ENCODE results near the gene CGB1.
A peak's percentile ranks its signal among the peaks of the same experiment; 100 is the strongest.
"Not testable (repeated sequence)": the region's sequence is repeated elsewhere in the genome, so short reads cannot be mapped to it uniquely, and the experiment has no call there.

CGB1 gene

DNA sequence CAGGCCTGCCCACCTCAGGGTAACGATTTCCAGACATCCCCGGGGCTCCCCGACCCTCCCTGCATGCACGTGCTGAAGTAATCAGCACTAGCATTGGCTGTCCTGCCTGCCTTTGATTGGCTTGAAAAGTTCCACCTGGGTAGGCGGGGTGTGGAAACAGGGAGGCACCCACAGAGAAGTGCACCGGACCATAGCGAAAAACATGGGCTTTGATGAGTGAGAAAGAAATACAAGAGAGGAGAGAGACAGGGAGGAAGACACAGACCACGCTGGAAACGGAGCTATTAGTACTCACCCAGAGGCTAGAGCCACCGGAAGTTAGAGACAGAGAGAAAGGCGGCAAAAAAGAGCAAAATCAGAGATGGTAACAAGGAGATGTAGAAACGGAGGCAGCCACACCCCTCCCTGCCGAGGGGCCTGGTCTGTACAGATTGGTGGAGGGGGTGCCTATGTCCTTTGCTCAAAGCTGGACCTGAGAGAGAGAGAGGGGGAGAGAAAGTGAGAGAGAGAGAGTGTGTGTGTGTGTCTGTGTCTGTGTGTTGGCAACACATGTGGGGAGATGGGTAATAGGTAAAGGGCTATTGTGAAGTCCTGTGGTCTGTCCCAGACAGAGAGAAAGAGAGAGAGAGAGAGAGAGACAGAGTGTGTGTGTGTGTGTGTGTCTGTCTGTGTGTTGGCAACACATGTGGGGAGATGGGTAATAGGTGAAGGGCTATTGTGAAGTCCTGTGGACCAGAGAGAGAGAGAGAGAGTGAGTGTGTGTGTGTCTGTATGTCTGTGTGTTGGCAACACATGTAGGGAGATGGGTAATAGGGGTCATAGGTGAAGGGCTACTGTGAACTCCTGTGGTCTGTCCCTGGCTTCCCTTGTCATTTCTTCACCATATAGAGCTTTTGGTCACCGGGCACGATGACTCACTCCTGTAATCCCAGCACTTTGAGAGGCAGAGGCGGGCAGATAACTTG is 15.5 kb downstream of the CGB1 start:
- DNase-seq, result no peak

DNA sequence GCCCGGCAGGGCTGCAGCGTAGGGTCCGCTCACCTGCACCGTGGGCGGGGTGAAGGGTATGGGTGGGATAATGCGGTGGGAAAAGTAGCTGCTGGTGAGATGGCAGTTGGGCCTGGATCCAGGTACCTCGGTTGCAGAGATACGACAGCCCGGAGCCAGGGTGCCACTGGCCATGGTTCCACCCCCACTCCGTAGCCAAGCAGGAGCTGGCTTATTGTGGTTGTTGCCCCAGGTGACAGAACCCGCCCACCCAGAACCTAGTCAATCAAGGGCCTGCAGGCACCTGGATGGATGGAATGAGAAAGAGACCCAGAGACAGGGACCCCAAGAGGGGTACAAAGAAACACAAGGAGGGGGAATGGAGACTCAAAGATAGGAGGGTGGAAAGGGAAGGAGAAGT is 16.4 kb downstream of the CGB1 start:
- no peak for DNase-seq

DNA sequence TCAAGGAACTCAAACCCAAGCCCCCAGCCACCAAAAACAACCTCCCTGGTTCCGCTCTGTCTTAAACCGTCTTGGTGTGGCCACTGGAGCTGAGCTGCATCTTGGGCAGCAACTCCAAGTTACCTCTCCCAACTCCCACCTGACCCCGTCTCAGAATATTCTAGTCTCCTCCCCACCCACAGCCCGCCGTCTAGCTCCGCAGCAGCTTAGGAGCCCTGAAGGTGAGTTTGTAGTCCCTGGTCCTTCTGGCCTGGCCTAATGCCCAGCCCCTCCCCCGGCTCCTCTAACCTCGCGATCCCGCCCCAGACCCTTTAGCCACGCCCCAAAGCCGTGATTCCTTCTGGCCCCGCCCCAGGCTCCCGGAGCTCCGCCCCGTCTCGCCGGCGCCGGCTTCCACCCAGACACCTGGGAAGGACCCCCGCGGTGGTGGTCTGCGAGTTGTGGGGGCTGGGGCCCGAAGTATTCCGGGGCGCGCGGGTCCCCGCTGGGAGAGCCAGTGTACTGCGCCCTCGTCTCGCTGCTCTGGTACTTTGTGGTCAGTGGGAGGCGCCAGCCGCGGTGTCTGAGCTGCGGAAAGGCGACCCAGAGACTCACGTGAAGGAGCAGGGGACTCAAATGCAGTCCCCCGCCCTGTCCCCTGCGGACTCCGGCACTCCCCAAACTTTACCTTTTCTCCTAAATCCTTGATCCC is 17.3 kb downstream of the CGB1 start:
- DNase-seq, result peak in 1 of 2 donors; percentile 27

DNA sequence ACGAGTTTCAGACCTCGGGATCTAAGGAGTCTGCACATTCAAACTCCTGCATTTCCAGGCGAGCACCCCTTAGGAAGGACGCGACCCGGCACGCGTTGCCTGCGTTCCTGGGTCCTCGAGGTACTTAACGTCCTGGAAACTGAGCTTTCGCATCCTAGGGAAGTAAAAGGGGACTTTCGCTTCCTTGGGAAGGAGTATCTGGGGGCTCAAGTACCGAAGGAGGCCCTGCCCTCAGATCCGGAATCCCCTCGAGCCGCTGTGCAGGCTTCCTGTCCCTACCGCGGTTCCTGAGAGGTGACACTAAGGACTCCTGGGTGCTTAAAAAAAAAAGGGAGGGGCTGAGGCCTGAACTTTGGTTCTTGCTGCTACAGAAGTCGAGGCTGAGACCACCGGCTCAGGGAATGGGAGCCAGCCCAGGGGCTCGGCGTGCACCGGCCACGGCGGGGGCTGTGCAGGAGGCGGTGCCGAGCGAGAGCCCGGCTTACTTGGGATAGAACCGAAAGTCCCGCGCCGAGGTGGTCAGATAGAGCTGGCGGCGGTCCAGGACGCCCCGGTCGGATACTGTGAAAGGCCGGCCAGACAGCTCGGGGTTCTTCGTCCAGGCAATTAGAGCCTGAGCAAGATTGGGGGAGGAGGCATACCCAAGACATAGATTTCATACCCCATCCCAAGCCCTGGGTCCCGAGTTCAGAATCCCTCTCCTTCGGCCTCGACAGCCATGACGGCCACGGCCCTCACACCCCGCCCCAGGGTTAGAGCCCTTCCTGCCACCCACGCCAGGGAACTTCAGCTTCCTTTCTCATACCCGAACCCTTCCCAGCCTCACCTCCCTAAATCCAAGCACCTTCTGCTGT is 18.1 kb downstream of the CGB1 start:
- not testable (repeated sequence) for DNase-seq

DNA sequence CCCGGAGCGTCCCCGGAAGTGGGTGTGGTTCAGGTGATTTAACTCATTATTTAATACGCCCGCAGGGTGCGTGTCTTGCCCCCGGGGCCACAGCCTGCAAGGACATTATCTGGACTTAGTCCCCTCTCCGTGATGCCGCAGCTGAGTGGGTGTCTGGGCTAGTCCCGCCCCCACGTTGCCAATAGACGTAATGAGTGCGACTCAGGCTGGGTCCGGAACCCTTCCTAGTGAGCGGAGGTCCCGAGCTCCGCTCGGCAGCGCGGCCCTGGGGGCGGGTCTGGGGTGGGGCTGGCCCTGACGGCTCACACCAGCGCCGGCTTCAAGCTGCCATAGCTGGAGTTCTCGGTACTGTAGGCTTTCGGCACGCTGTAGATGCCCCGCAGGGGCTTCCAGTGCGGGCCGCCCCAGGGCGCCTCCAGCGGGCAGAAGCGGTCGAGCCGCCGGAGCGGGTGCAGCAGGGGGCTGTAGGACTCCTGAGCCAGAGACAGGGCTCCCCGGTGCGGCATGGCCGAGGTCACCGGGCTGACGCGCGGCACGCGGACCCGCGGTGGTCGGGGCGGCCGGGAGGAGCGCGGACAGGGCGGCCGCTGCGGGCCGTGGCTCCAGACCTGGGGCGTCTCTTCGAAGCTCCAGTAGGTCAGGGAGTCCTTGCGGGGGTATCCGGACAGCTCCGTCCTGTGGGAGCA is 18.9 kb downstream of the CGB1 start:
- peak; percentile 17 to 22 for DNase-seq

DNA sequence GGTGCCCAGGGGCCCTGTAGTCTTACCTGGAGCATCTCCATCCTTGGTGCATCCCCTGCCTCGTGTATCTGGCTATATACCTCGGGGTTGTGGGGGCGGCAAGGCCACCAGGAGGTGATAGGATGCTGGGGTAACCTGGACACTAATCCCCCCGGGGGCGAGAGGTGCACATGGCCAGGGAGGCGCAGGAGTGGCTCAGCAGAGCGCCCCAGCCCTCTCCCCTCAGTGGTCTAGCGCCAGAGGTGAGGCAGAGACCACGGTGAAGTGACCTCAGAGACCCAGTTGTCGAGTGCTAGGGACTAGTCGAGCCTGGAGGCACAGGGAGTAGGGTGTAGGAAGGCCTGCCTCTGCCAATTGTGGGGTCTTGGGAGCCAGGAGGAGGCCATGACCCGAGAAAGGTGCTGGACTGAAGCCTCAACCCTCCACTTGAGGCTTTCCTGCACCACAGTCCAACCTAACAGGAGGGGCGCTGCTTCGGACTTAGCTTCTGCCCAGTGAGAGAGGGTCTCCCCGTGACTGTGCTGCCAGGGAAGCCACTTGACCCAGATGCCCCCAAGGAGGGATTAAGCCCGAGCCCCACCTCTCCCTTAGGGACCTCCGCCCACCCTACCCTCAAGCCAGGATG is 19.5 kb downstream of the CGB1 start, which contains the start of gene LHB:
TSS of gene LHB (minus strand) at position 51 of the 625 bp plus-strand sequence. CDS start at position 41, 10 bp downstream.
- no peak for DNase-seq

DNA sequence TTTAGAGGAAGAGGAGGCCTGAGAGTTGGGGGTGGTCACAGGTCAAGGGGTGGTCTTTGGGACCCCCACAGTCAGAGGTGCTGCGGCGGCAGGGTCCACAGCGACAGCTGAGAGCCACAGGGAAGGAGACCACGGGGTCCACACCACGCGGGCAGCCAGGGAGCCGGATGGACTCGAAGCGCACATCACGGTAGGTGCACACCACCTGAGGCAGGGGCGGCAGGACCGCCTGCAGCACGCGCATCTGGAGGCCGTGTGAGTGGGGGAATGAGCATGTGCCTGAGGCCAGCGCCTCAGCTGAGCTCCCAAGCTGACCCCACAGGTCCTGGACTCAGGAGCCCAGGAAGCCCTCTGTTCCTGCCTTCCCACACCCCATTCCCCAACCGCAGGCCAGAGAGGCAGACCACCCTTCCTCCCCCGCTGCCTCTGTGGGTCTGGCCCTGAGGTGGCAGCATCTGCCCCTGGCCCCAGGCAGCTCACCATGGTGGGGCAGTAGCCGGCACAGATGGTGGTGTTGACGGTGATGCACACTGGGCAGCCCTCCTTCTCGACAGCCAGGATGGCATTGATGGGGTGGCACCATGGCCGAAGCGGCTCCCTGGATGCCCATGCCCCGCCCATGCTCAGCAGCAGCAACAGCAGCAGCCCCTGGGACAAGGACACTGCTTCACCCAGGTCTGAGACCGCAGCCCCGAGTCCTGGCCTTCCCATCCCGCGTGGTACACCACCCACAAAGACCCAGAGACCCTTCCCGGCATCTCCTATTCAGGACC is 20.4 kb downstream of the CGB1 start:
- DNase-seq, result no peak

DNA sequence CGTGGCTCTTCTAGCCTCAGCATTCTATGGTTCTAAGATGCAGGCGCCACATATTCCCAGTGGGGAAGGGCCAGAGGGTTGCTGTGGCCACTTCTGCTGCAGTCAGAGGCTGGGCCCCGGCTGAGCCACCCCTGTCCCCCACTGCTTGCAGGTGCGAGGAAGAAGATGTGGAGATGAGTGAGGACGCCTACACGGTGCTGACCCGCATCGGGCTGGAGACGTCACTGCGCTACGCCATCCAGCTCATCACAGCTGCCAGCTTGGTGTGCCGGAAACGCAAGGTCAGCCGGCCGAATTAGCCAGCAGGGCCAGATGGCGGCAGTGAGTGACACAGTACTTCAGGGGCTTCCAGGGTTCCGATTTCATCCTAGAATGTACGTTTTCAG is 21.8 kb downstream of the CGB1 start:
- DNase-seq, result no peak

DNA sequence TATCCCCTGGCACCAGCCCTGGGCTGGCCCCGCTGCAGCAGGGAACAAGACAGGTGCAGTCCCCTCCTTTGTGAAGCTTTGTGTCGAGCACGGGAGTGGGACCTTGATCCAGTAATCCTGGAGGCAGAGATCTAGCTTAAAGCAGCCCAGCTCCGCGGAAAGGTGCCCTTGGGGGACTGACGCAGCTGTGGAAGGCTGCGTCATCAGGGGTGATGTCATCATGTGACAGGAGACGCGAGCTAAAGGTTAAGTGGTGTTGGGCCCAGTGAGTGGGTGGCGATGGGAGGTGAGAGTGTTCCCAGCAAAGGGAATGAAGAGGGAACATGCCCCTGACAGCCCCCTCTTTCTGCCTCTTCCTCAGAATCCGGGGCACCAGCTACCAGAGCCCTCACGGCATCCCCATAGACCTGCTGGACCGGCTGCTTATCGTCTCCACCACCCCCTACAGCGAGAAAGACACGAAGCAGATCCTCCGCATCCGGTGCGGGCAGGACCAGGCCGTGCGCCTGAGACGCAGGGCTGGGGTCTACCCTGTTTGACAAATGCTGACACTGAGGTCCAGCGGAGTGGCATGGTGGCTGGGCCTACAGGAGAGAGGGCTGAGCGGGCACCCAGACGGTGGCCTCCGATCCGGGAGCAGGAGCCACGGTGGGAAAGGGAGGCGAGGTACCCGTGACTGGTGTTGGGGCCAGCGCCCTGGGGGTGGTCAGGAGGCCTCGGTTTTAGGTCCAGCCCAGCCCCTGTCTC is 22.4 kb downstream of the CGB1 start:
- no peak for DNase-seq

DNA sequence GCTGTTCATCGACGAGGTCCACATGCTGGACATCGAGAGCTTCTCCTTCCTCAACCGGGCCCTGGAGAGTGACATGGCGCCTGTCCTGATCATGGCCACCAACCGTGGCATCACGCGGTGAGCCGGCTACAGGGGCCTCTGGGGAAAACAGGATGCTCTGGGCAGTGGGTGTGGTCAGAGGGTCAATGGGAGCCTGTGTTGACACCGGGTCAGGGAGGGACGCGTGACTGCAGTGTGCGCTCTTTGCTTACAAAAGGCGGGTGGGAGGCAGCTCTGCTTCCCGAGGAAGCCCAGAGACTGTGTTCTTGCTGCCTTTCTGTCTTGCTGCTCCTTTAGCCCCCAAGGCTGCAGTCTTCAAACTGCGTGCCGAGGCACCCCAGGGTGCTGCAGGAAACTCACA is 25.5 kb downstream of the CGB1 start:
- DNase-seq, result no peak

DNA sequence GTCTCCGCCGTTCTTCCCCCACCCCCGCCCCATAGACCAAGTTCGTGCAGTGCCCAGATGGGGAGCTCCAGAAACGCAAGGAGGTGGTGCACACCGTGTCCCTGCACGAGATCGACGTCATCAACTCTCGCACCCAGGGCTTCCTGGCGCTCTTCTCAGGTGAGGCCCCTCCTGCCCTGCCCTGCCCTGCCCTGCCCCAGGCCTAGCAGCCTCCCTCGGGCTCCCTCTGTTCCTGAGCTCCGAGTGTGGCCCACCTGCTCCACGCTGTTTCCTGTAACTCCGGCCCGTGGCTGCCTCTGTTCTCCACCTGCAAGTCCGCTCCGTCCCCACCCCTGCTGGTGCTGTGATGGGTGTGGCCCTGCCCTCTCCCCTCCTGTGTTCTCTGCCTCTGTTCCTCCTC is 26.2 kb downstream of the CGB1 start:
- DNase-seq, result no peak

DNA sequence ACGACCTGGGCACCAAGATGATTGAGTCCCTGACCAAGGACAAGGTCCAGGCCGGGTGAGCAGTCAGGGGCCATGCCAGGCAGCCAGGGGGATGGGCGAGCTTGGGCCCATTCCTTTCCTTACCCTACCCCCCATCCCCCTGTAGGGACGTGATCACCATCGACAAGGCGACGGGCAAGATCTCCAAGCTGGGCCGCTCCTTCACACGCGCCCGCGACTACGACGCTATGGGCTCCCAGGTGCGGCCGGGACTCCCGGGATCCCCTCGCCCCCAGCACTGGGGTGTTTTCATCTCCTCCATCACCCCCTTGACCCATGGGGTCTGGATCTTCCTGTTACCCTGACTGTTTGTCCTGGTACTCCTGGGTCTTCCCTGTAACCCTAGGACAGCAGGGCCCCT is 26.9 kb downstream of the CGB1 start:
- no peak for DNase-seq

DNA sequence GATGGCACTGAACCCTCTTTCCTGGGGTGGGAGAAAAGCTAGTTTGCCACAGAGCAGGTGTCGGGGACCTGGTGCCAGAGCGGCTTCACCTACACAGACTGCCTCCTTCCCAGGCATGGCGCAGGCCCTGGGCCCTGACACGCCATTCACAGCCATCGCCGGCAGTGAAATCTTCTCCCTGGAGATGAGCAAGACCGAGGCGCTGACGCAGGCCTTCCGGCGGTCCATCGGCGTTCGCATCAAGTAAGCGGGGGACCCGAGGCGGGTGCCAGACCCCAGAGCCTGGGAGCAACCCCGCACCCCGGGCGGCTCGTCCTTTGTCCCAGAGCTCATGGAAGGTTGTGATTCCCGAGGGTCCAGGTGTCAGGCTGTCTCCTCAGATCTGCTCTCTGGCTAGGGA is 29.8 kb downstream of the CGB1 start:
- no peak for DNase-seq

DNA sequence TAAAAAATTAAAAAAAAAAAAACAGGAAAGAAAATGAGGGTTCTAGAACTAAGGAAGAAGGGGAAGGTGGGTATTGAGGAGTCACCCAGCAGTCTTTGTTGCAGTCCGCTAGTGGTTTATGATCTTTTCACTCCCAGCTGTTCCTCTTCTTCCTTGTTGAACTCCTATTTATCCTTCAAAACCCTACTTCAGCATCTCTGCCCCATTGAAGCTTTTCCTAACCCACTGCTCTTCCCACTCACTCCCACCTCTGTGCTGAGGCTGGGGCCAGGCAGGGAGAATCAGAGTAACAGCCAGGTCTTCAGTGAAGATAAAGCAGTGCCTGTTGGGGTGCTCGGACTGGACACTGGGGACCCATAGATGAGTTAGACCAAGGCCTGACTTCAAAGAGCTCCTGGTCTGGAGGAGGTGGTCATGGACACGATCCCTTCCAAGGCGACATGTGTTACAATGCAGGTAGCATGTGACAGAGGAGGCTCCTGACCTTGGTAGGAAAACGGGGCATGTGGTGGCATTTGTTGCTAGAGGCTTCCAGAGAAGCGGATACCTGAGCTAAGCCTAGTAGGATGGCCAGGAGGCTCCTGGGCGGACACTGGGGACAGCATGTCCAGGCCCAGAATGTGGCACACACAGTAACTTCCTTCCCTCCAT is 31.6 kb downstream of the CGB1 start:
- no peak for DNase-seq

DNA sequence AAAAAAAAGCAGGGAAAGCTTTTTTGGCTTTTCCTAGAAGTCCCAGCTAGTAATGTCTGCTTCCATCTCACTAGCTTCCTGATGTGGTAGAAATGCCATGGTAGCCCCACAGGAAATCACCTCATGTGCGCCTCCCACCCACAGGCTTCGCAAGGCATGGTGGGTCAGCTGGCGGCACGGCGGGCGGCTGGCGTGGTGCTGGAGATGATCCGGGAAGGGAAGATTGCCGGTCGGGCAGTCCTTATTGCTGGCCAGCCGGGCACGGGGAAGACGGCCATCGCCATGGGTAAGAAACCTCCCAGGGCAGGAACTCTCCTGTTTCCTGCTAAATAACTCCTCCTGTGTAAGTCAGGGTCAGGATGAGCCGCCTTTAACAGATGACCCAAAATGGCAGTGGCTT is 32.6 kb downstream of the CGB1 start:
- no peak for DNase-seq

DNA sequence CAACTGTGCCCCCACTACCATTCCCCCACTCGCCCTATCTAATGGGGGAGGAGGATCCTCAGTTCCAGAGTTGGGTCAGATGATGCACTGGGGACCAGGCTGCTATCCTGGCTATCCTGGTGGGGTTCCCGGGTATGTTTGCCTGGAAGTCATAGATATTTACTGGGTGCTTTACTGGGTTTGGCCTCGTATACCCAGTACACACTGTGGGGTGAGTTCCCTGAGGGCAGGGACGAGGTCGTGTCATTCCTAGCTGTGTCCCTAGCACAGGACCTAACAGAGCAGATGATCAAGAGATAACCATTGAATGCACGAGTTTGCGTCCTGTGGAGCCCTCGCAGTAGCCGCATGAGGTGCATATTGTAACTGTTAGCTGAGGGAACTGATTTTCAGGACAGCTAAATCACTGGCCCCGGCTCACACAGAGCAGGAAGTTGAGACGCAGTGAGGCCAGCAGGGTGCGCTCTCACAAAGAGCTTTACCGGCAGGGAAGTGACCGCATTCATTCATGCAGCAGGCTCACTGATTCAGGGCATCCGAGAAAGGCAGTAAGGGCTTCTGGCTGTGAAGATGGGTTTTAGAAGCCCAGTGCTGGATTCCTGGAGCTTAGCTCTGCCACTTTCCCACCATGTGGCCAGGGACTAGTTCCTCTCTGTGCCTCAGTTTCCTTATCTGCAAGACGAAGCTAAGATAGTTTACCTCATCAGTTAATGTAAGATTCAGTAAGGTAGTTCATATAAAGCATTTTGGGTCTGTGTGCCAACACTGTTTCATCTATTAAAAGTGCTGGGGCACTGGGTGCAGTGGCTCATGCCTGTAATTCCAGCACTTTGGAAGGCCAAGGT is 37.0 kb downstream of the CGB1 start:
- peak in 1 of 2 donors; percentile 10 for DNase-seq

DNA sequence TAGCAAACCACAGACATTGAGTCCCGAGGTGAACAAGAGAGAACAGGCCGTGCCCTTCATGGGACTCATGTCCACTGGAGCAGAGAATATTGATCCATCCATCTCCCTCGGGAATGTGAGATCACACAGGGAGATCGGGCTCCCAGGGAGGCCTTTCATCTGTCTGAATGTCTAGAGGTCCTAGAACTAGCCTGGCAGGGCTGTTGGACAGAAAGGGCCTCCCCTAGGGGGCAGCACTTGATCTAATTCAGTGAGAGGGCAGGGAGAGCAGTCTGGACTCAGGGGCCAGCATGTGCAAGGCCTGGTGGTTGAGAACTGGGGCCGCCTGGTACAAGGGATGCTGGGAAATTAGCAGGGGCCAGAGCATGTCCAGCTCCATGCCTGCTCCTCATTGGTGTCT is 38.7 kb downstream of the CGB1 start:
- DNase-seq, result peak; percentile 4 to 9

DNA sequence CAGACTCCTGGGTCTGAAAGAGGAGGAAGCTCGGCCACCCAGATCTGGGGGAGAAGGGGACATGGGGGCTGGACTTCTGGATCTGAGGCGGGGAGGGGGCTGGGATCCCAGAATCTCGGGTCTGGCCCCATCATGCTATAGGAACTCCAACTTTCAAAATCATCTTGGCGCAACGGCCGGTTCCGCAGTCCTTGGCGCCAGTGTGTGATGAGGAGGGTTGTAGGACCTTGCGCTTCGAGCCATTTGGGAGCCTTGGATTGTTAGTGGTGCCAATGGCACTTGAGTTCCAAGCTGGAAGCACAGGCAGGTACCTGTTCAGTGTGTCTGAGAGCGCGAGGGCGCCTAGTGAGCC is 42.7 kb downstream of the CGB1 start:
- DNase-seq, result no peak
